Dendritic cell treated with granulocyte-macrophage colony-stimulating factor and Interleukin-4, amounts not matched to agents 40 ng/mL and 50 ng/mL, for 4 days (primary cell): ENCODE results near the gene CABLES2.
"Not testable (repeated sequence)": the region's sequence is repeated elsewhere in the genome, so short reads cannot be mapped to it uniquely, and the experiment has no call there.

ENCODE experiments used
- H3K27ac Mint-ChIP-seq: one replicate; pipeline ENCODE4 v1.8.0; 2022; ENCODE audit warnings: mild to moderate bottlenecking, mixed read lengths
- H3K27me3 Mint-ChIP-seq: one replicate; pipeline ENCODE4 v1.8.0; 2022; ENCODE audit warnings: mild to moderate bottlenecking, mixed read lengths
- H3K36me3 Mint-ChIP-seq: one replicate; pipeline ENCODE4 v1.8.0; 2022; ENCODE audit warnings: low read depth, mixed read lengths
- H3K4me1 Mint-ChIP-seq: one replicate; pipeline ENCODE4 v1.8.0; 2022; ENCODE audit warnings: low read depth, mixed read lengths
- H3K4me3 Mint-ChIP-seq: one replicate; pipeline ENCODE4 v1.8.0; 2022; ENCODE audit warnings: mild to moderate bottlenecking, moderate library complexity, mixed read lengths
- H3K9me3 Mint-ChIP-seq: one replicate; pipeline ENCODE4 v1.8.0; 2022; ENCODE audit warnings: mixed read lengths
- intact Hi-C: fragments of 100-400 bp; cut with micrococcal nuclease; formaldehyde crosslinking; loops from one replicate; pipeline ENCODE4 v1.15.0; 2022

CABLES2 gene

DNA sequence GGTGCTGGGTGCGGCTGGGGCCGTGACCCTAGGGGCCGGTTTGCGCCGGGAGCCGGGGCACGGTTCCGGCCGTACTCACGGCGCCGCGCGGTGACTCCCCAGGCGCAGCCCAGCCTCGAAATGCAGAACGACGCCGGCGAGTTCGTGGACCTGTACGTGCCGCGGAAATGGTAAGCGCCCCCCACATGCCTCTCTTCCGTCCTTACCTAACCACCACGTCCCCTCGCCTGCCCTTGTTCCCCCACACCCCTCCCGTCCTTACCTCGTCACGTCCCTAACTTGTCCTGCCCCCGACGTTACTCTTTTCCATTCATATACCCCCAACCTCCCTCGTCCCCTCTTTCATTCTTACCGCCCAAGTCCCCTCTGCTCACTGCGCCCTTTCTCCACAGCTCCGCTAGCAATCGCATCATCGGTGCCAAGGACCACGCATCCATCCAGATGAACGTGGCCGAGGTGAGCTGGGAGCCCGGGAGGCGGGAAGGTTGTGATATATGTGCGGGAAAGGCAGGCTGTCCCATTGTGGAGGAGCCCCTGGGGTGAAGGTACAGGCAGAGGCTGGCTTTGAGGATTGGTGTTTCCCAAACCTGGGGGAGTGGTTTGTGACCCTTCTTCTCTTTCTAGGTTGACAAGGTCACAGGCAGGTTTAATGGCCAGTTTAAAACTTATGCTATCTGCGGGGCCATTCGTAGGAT, 19.7 kb downstream of the CABLES2 start:
- intact Hi-C loops: loop anchor here (10.0 kb wide), 1 partner anchor 417 kb away; the partner anchor contains the start of gene OGFR
- Mint-ChIP-seq H3K27ac (peak overlapping the region; percentile 83), H3K9me3 (peaks cover under 1% of the 10 kb centered on the region), H3K4me3 (peak overlapping the region; percentile 87), H3K27me3 (no peaks in the 10 kb centered on the region), H3K36me3 (peaks cover 71% of the 10 kb centered on the region), H3K4me1 (peaks cover 49% of the 10 kb centered on the region)

DNA sequence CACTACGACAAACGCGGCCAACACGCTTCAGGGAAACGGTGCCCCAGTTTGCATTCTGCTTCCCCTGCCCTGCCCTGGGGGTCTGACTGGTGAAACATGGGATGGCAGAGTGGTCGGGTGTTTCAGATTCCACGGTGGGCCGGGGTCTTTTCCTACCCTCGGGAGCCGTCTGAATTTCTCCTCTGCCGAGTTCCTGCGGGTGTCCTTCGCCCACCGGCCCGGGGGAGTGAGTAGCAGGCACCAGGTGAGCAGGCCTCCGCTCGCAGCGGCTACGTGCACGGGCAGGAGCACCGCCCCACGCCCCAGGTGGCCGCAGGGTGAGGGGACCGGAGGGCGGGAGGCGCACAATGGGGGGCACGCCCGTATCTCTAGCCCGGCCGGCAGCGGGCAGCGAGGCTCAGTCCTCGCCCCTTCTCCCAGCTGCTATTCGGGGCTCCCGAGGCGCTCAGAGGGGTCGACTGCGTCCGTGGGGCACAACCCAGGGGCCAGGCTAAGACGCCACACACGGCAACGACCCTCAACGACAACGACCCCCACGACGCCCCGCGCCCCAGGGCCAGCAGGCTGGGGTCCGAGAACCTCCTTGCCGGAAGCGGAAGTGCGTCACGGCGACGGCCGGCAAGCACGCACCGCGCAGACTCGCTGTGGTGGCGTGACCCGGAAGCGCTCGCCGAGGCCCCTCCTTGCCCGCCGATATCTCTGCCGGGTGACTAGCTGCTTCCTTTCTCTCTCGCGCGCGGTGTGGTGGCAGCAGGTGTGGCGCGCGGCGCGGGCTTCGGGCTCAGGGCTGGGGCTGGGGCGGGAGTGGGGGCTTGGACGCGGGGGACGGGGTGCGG, 20.5 kb downstream of the CABLES2 start, which contains the start of gene RPS21:
Gene RPS21, plus strand, starts transcription at position 721 of the 836 bp plus-strand sequence. CDS start 236 bp downstream, outside the sequence.
- peak within 1 kb of the TSS; percentile 83 for H3K27ac Mint-ChIP-seq
- intact Hi-C loops: loop anchor here (1.0 to 10.0 kb wide), 2 partner anchors 84 to 418 kb away; partner anchors contain the start of genes ADRM1 and OGFR
- peak within 1 kb of the TSS; percentile 87 for H3K4me3 Mint-ChIP-seq
- H3K36me3 Mint-ChIP-seq: peaks cover 71% of the 10 kb centered on the region
- H3K4me1 Mint-ChIP-seq: peaks cover 55% of the 10 kb centered on the region
- no peaks in the 10 kb centered on the region for H3K27me3 Mint-ChIP-seq
- H3K9me3 Mint-ChIP-seq: peaks cover 8% of the 10 kb centered on the region

DNA sequence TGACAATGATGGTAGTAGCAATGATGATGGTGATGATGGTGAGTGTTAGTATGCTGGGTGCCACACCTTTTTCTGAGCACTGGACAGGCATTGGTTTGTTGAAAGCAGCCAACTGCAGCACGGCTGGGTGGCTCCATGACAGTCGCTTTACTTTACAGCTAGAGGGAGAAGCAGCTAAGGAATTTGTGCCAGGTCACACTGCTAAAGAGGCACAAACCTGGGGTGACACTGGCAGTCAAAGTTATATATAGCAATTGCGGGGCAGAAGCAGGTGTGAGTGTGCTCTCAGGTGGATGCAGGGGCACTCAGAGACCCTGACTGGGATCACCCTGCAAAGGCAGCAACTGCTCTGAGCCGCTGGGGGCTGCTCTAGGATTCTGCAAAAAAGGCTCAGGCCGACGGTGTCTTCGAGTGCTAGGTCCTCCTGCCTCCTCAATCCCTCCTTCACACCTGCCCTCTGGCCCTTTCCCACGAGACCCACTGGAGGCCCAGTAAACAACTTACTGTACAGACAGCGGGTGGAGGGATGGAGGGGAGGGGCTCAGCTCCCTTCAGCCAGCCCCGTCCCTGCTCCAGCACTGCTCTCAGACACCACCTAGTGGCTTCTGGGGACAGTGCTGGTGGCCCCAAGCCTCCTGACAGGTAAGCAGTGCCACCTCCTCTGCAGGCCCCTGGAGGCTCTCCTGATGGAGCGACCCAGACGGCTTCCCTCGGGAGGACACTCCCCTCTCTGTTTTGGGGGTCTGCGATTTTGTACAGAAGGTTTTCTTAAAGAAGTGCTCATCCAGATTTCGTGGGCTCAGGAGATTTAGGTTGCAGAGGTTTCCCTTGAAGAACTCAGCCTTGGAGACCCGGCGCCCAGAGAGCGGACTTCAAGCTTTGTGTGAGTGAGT, 24.5 kb downstream of the CABLES2 start:
- no peak overlapping the region for H3K27ac Mint-ChIP-seq
- no peak overlapping the region for H3K4me3 Mint-ChIP-seq
- intact Hi-C loops: loop anchor here (1.0 to 10.0 kb wide), 2 partner anchors 80 to 422 kb away; partner anchors contain the start of genes ADRM1 and OGFR
- peaks cover 35% of the 10 kb centered on the region for H3K4me1 Mint-ChIP-seq
- H3K36me3 Mint-ChIP-seq: peaks cover 31% of the 10 kb centered on the region
- H3K27me3 Mint-ChIP-seq: no peaks in the 10 kb centered on the region
- peaks cover 9% of the 10 kb centered on the region for H3K9me3 Mint-ChIP-seq

DNA sequence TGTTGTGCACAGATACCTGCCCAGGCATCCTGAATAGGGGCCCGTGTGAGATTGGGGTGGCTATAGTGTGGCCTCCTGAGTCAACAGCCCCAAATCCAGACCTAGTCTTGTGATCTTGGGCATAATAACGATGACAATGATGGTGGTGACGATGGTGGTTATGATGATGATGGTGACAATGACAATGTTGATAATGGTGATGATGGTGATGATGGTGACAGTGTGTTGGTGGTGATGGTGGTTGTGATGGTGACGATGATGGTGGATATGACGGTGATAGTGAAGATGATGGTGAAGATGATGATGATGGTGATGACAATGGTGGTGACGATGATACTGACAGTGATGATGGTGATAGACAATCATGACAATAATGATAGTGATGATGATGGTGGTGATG, 25.2 kb downstream of the CABLES2 start:
- Mint-ChIP-seq H3K9me3 (peaks cover 9% of the 10 kb centered on the region), H3K4me3 (no peak overlapping the region), H3K4me1 (peaks cover 32% of the 10 kb centered on the region), H3K27me3 (no peaks in the 10 kb centered on the region), H3K27ac (no peak overlapping the region), H3K36me3 (peaks cover 25% of the 10 kb centered on the region)
- intact Hi-C loops: loop anchor here (1.0 to 10.0 kb wide), 2 partner anchors 80 to 423 kb away; partner anchors contain the start of genes ADRM1 and OGFR

DNA sequence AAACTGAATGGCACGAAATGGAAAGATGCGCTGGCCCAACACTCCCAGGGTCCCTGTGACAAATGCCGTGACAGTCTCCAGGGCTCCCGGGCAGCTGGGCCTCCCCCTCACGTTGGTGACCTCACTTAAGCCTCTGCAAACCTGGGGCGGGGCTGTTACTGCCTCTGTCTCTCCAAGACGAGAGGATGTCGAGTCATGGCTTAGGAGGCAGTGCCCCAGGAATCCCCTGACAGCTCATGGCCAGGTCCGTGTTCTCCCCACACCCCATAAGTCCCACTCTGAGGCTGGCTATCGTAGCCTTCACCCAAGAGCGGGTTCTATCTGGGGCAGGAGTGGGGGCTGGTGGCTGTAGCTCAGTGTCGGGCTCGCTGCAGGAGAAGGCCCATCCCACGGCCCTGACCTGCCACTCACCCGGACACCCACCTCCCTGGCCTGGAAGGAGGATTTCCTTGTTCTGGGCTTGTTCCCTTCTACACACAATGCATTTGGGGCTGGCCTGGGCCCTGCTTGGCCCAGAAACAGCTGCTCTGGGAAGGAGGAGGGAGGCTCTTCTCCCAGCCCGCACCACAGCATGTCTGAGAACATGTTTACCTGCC, 25.8 kb downstream of the CABLES2 start:
- Mint-ChIP-seq H3K27ac (no peak overlapping the region), H3K4me3 (no peak overlapping the region), H3K36me3 (peaks cover 25% of the 10 kb centered on the region), H3K9me3 (peaks cover 9% of the 10 kb centered on the region), H3K4me1 (peaks cover 31% of the 10 kb centered on the region), H3K27me3 (no peaks in the 10 kb centered on the region)
- intact Hi-C loops: loop anchor here (10.0 kb wide), 1 partner anchor 424 kb away; the partner anchor contains the start of gene OGFR

DNA sequence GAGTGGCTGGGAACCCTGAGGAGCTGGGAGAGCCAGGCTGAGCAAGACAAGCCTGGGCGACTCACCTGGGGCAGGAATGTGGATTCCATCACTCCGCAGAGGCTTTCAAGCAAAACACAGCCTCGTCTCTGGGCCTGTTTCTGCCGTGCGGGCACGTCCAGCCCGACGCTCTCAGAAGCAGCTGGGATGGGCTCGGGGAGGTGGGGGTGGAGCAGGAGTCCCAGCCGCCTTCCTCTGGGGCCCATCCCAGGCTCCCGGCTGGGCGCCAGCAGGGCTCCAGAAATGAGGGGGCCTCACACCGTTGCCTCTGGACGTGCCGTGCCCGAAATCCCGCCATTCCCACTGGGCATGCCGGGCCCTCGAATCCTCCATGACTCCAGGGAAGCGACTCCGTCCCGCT, 28.9 kb downstream of the CABLES2 start:
- Mint-ChIP-seq H3K9me3 (peaks cover 9% of the 10 kb centered on the region), H3K4me1 (peaks cover 15% of the 10 kb centered on the region), H3K4me3 (no peak overlapping the region), H3K36me3 (peaks cover 14% of the 10 kb centered on the region), H3K27ac (no peak overlapping the region), H3K27me3 (peaks cover 8% of the 10 kb centered on the region)
- intact Hi-C loops: no loop called here

DNA sequence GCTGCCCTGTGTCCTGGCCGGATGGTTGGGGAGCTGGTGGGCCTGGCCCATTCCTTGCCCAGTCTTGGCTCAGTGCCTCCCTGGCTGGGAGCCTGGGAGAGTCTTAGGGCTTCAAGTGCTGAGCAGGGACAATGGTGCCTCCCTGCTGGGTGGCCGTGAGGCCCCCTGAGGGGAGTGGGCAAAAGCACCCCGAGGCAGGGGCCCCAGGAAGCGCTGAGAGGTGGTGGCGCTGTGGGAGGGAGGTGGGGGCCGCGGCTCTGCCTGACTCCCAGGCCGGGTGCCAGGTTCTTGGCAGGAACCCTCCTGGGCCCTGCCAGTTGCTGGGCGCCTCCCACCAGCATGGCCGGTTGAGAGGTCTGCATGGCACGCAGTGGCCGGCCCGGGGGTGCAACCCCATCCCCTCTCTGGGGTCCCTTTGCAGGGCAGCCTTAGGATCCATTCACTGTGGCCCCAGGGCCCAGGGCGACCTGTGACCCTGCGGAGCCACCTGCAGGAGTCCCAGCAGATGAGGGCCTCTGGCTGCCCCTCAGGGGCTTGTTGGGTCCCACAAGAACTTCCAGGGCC, 29.4 kb downstream of the CABLES2 start:
- H3K4me3 Mint-ChIP-seq: no peak overlapping the region
- peaks cover 13% of the 10 kb centered on the region for H3K27me3 Mint-ChIP-seq
- intact Hi-C loops: no loop called here
- H3K9me3 Mint-ChIP-seq: peaks cover 9% of the 10 kb centered on the region
- peaks cover 12% of the 10 kb centered on the region for H3K36me3 Mint-ChIP-seq
- H3K4me1 Mint-ChIP-seq: peaks cover 14% of the 10 kb centered on the region
- no peak overlapping the region for H3K27ac Mint-ChIP-seq

DNA sequence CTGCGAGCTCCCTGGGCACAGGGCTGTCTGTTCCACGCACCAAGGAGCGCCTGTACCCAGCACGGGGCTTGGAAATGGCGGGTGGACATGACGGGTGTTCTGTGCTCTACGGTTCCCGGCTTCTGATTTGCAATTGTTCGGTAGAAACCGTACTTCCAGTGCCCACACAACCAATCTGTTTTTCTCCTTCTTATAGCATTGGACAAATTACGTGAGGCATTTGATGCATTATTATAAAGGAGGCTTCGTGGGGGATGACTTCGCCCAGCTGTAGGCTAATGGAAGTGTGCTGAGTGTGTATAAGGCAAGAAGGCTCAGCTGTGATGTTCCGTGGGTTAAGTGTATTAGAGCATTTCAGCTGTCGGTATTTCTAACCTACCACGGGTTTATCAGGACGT, 30.0 kb downstream of the CABLES2 start:
- H3K9me3 Mint-ChIP-seq: peaks cover 5% of the 10 kb centered on the region
- H3K4me3 Mint-ChIP-seq: no peak overlapping the region
- peaks cover 10% of the 10 kb centered on the region for H3K4me1 Mint-ChIP-seq
- H3K27me3 Mint-ChIP-seq: peaks cover 13% of the 10 kb centered on the region
- peaks cover 6% of the 10 kb centered on the region for H3K36me3 Mint-ChIP-seq
- no peak overlapping the region for H3K27ac Mint-ChIP-seq
- intact Hi-C loops: no loop called here

DNA sequence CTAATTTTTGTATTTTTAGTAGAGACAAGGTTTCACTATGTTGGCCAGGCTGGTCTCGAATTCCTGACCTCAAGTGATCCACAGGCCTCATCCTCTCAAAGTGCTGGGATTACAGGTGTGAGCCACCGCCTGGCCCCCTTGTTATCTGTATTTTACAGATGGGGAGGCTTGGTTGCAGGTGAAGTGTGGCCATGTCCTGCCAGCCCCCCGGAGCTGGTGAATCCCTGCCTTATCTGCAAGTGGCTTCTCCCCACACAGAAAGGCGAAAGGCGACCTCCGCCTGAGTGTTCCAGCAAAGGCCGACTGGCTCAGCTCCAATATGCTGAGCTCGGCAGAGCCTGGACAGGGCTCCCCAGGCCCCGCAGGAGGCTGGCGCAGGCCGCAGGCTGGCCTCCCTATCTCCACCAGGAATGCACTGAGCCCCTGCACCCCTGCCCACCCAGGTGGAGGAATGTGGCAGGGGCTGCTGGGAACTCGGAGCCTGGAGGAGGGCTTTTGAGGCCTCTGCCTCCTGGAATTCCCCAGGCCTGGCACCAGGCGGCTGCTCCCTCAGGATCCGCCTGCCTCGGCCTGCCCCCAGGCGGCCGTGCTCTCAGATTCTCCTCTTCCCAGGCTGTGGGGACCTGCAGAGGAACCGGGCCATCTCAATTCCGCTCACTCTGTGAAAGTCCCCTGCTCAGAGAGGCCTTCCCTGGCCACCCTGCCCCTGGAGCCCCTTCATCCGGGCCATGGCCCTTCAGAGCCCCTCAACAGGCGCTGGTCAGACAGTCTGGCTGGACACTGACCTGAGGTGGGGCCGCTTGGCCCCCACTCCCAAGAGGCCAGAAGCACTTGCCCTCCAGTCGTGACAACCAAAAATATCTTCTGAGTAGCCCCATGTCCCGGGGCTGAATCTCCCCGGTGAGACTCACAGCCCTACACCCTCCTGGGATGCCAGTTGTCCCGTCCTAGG, 30.7 kb downstream of the CABLES2 start:
- Mint-ChIP-seq H3K36me3 (no peaks in the 10 kb centered on the region), H3K27ac (no peak overlapping the region), H3K9me3 (no peaks in the 10 kb centered on the region), H3K4me3 (no peak overlapping the region), H3K27me3 (peaks cover 16% of the 10 kb centered on the region), H3K4me1 (peaks cover 5% of the 10 kb centered on the region)
- intact Hi-C loops: no loop called here

DNA sequence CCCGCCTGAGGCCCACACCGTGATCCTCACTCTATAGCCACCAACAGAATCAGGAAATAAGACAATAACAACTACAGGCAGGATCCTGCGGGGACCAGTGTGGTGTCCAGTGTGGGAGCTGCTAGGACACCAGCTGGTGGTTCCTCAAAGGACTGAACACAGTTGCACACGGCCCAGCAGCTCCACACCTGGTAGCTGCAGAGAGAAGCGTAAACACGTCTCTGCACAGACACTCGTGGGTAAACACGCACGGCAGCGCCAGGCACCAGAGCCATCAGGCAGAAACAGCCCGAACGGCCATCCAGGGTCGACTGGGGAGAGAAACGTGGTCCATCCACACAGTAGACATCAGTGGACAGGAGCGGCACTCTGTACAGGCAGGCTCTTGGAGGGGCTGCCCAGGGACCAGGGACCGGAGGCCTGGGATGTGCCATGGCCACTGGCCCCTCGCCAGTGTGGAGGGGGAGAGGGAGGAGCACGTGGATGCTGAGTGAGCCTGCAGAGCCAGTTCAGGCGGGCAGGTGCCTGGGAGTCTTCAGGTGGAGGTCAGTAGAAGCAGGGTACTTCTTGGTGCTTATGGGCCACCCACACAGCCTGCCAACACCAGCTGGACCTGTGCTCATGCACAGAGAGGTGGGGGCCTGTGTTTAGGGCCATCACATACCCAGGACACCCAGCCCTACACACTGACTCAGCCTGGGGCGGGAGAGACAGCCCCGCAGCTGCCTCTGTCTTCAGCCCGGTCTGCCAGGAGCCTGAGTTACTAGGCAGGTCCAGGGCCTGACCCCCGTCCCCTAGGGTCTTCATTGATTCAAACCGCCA, 32.5 kb downstream of the CABLES2 start:
- no peak overlapping the region for H3K4me3 Mint-ChIP-seq
- no peaks in the 10 kb centered on the region for H3K9me3 Mint-ChIP-seq
- no peak overlapping the region for H3K27ac Mint-ChIP-seq
- peaks cover 5% of the 10 kb centered on the region for H3K4me1 Mint-ChIP-seq
- no peaks in the 10 kb centered on the region for H3K36me3 Mint-ChIP-seq
- intact Hi-C loops: no loop called here
- H3K27me3 Mint-ChIP-seq: peaks cover 33% of the 10 kb centered on the region

DNA sequence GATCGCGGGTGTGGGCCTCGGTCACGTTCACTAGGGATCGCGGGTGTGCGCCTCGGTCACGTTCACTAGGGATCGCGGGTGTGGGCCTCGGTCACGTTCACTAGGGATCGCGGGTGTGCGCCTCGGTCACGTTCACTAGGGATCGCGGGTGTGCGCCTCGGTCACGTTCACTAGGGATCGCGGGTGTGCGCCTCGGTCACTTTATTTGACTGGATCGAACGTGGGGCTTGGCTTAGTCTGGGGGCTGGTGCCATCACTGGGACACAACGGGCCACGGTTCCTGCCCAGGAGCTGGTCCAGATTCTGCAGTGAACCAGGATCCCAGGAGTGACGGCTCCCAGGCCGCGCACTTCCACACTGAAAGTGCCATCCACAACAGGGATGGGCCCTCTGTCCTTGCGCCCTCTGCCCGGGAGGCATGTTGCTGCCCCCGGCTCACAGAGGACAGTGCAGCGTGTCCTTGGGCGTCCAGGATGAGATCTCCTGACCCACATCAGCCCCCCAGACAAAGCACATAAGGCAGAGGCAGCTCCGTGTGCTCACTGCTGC, 33.4 kb downstream of the CABLES2 start:
- H3K27ac Mint-ChIP-seq, intact Hi-C loops, H3K9me3 Mint-ChIP-seq, H3K36me3 Mint-ChIP-seq, H3K4me3 Mint-ChIP-seq: not testable (repeated sequence)
- H3K4me1 Mint-ChIP-seq: peaks cover 12% of the 10 kb centered on the region
- H3K27me3 Mint-ChIP-seq: peaks cover 41% of the 10 kb centered on the region
